ENCODE data around the gene FRMPD3.
"Not testable (repeated sequence)": the region's sequence is repeated elsewhere in the genome, so short reads cannot be mapped to it uniquely, and the experiment has no call there.

Gene FRMPD3

DNA sequence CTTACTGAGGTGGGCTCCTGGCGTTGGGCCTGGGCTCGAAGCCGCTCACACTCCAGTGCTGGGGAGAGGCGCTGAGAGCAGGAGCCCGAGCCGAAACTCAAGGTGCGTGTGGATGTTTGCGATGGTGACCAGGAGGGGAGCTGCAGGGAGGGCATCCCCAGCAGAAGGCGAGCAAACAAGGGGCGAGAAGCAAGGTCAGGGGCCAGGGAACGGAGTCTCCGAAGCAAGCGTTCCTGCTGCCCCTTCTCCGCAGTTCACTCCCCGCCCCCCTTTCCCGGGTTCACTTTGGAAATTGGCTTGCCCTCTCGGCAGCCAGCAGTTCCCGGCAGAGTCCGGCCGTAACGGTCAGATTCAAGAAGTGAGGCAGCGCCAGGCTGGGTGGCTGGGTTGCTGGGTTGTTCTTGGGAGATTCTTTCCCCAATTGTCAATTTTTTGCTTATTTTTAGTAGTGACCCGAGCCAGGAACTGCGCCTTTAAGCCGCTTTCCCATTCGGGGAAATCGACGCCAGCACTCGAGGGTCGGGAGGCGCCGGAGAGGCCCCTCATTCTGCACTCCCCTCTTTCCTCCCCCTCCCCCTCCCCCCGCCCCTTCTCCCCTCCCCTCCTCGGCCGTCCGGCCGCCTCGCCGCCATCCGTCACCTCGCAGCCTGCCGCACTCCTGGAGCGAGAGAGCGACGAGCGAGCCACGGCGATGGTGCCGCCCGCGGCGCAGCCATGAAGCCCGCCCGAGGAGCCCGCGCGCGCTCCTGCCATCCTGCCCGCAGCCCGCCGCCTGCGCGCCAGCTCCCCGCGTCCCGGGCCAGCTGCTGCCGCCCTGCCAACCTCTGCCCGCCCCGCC, at the start of gene FRMPD3:
Gene FRMPD3, plus strand, starts transcription at position 655 of the 838 bp plus-strand sequence. CDS start 76,937 bp downstream, outside the sequence.
- DNase-seq (ENCODE audit: low spot score), result peak; percentile 48

DNA sequence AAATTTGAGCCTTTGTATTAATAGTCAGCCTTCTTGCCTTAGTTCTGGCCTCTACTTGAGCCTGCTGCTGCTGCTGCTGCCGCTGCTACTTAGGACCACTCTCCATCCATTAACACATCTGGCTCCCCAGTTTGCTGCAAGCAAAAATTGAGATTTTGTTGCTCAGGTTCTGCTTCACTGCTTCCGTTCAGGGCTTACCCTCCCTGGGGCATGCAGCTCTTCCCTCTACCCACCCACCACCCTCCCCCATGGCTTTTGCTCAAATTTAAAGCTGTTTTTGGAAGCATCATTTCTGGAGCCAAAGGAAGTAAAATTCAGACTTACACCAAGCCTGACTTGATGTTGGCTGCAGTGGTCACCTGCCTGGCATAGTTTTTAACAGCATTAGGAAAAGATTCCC, 28.9 kb upstream of the FRMPD3 start:
- no peak for DNase-seq (ENCODE audit: low spot score)

DNA sequence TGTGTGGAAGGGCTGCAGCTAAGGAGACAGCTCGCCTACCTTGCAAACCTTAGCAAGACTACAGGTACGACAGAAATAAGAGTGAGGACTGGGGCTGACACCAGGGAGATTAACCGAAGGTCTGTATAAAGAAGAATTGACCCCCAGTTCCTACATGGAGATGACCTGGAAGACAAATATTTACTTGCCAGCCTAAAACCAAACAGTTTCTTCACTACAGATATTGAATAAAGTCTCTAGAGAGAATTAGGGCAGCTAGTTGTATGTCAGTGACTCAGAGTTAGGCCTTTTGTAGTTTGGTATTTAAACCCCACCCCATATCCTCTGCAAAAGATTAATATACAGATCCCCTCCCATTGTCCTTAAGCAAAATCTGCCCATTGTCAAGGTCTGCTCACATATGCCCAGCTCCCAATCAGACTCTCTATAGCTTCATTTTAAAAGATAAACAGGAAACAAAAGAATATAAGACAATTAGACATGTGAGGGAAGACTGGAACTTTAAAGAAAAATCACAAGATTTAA, 28.1 kb upstream of the FRMPD3 start:
- DNase-seq (ENCODE audit: low spot score), result no peak

DNA sequence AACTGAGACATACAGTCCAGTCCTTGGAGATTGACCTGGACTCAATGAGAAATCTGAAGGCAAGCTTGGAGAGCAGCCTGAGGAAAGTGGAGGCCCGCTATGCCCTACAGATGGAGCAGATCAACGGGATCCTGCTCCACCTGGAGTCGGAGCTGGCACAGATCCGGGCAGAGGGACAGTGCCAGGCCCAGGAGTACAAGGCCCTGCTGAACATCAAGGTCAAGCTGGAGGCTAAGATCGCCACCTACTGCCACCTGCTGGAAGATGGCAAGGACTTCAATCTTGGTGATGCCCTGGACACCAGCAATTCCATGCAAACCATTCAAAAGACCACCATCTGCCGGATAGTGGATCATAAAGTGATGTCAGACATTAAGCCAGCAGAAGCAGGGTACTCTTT, 20.4 kb upstream of the FRMPD3 start:
- DNase-seq (ENCODE audit: low spot score), result no peak

DNA sequence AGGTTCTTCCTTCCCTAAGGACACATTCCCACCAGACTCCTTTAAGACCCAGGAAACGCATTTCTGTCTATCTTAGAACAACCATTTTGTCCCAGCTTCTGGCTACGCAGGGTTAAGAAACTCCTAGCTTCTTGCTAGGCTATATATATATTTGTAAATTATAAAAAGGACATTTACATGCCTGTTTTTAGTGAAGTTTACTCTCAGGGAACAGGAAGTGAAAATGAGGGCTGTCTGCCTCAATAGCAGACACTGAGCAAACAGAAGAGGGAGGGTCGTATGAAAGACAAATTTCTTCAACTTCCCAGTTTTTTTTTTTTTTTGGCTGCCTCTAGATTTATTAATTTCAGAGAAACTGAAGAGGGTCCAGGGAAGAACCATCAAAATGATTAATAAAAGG, 9.3 kb upstream of the FRMPD3 start:
- no peak for DNase-seq (ENCODE audit: low spot score)

DNA sequence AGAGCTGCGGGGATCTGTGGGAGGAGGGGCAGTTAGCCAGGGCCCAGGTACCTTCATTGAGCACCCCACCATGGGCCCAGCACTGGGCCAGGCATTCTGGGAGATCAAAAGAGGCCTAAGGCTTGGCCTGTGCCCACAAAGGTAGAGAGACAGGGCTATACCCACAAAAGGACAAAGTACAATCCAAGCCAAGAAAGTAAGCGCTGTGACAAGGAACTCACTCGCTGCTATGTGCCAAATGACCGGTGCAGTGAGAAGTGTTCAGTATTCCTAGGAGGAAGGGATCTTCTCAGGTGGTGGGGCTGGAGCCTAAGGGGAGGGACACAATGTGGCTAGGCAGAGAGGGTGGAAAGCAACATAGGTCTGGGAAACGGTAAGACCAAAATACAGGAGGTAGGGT, 8.8 kb upstream of the FRMPD3 start:
- no peak for DNase-seq (ENCODE audit: low spot score)

DNA sequence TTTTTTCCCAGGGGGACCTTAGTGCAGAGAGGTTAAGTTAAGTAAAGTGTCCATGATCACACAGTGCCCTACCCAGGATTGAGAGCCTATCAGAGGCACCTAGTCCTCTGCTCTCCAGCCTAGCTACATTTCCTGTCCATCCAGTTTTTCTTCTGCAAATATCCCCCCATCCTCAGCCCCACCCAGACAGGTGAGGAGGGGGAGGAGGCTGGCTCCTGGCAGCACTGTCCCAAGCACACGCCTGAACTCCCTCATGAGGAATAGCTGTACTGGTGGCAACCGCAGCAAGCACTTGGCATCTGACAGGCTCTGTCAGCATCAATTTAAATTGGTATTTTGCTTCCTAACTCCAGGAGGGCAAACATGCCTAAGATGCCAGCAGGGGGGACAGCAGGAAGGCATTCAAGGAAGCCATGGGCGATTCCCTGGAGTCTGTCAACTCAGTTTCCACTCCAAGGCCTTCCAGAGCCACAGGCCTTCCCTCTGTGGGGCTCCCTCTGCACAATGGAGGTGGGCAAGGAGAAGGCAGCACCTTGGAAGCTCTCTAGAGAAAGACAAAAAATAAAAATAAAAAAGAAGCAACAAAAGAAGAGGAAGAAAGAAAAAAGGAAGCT, 6.4 kb upstream of the FRMPD3 start:
- no peak for DNase-seq (ENCODE audit: low spot score)

DNA sequence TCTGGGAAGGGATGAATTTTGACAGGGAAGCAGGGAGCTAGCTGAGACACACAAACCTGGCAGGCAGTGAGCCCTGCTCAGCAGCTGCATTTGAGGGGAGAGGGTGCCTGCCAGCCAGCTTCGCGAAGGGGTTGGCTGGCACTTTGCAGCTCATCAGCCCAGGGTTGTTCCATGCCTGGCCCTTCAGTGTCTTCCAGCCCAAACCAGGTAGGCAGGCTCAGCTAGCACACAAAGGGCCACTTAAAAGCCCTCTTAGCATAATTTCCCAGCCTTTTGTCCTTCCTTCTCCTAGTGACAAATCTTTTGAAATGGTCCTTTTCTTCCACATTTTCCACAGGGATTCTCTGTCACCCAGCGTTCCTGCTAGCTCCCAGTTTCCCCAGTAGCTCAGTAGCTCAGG, 4.3 kb upstream of the FRMPD3 start:
- no peak for DNase-seq (ENCODE audit: low spot score)

DNA sequence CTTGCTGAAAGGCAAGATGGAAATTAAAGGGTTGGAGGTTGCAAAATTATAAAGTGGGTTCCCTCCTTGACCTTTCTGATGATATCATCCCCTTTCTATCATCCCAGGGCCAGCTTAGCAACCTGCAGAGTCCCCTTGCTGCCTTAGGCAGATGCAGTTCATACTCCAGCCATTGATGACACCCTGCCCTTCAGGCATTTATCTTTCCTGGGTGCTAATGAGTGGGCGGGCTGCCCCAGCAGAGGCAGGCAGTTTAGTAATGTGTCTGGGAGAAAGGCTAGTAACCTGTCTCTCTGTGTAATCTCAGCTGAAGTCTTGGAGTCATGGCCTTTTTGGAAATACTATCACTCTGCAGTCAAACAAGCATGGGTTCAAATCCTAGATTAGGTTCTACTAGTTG, 3.8 kb upstream of the FRMPD3 start:
- DNase-seq (ENCODE audit: low spot score), result no peak

DNA sequence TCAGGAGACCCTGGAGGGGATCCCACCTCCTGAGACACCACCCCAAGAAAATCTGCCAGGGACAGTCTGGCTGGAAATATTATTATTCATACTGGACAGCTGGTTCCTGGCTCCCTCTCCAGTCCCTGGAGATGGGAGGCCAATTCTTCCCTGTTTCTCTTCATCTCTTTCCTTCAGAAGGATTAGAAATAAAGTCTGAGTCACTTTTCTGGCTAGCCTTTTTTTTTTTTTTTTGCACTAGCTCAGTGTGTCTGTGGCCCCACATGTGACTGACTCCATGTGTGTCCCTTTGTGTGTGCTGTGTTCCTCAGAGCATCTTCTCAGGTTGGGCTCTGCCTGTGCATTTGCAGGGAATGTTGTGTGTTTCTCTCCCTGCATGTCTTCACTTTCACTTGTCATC, 1.8 kb upstream of the FRMPD3 start:
- no peak for DNase-seq (ENCODE audit: low spot score)

DNA sequence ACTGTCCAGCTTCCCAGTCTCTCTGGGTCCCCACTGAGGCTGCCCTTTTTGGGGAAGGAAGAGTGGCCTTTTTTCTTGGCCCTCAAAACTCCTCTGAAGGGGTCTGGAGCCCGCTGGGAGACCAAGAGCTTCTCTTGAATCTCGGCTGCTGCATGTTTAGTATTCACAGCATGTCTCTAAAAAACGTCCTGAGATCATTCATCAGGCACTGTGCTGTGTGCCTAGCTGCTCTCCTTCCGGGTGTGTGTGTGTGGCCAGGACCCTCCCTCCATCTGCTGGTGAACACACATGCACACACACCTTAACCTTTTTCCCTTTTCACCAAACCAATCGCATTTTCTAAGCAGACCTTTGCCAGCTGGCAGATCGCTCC, 841 bp upstream of the FRMPD3 start:
- DNase-seq (ENCODE audit: low spot score), result no peak

DNA sequence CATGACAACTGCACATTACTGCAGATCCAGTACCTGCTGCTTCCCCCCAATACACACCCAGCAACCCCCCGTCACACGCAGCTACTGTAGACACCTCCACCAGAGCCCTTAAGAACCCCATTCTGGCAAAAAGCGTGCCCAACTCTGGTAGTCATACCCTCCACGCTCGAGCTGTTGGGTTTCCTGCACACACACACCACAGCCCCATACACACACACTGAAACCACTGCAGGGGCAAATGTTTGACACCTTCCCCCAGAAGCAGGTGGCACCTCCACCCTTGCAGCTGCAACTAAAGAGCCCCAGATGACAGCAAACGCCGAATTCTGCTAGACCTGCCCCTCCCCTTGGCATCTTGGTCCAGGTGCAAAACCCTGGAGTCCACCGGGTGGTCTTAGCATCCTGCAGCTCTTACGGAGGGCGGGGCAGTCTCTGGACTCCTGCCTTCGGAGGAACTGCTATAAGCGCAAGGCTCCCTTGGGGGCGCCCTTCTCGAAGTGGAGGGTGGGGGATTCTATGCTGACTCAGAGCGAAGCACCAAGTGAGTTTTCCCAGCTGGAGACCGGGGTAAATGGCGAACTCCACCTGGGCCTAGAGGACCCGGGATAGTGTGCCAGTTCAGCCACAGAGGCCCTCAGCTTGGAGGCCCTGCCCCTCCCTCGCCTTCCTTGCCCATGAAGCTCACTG, 1.5 kb downstream of the FRMPD3 start:
- peak; percentile 54 for DNase-seq (ENCODE audit: low spot score)

DNA sequence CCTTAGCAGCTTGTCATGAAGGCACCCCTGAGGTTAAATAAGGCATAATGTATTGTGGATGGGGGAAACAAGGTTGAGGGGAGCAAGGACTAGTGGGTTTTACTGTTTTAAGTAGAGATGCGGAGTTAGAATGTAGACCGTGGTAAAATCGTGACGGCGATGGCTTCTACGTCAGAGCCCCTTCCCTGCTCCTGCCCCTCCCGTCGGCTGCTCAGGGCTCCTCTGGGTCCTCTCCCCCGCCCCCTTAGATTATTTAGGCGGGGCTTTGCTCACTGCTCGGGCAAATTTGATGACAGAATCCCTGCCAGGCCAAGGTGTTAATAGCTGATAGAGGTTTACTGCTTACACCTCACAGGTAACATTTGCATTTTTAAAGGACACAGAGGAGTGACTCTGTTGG, 2.3 kb downstream of the FRMPD3 start:
- peak; percentile 53 for DNase-seq (ENCODE audit: low spot score)

DNA sequence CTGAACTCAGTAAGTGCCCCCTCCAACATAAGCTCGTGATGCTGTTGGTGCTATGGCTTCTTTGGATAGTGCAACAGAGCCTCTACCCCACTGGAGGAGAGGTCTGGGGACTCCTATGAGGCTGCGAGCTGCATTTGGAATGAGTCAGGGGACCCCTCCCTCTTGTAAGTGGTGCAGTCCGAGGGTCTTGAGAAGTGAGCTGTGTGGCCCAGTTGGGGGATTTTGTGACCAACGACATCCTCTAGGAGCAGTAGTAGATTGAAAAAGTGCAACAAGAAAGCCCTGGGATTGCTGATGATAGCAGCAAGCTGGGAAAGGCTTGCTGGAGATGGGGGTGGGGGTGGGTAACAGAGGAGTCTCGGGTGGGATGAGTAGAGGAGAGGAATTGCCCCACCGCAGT, 3.1 kb downstream of the FRMPD3 start:
- no peak for DNase-seq (ENCODE audit: low spot score)

DNA sequence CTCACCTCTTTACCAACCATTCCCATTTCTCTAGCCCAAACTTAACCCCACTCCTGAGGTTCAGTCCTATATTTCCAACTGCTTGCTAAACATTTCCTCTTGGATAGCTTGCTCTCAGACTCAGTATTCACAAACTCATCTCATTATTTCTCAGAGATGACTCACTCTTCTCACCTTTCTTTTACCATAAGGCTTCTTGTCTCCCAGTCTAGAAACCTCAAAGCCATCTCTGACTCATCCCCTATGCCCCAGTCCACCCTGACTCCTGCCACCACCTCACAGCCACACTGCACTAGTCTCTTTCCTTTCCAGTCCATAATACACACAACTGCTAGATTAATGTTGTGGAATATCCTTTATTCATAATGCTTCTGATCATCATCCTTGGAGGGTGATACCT, 4.8 kb downstream of the FRMPD3 start:
- no peak for DNase-seq (ENCODE audit: low spot score)

DNA sequence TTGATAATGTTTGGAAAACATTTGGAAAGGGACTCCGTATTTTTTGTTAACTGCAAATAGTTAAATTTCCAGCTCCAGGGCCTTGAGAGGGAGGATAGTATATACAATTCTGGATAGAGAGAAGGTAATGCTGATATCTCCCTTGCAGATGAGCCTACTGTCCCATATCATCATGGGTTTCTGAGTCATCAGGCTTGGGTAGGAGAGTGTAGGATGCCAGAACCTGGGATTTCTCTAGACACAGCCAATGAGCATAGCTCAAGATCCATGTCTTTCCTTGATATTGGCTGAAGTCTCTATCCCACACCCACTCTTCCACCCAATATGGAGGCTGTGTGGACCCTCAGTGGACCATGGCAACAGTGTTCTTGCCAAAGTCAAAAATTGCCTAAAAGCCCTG, 7.8 kb downstream of the FRMPD3 start:
- DNase-seq (ENCODE audit: low spot score), result no peak

DNA sequence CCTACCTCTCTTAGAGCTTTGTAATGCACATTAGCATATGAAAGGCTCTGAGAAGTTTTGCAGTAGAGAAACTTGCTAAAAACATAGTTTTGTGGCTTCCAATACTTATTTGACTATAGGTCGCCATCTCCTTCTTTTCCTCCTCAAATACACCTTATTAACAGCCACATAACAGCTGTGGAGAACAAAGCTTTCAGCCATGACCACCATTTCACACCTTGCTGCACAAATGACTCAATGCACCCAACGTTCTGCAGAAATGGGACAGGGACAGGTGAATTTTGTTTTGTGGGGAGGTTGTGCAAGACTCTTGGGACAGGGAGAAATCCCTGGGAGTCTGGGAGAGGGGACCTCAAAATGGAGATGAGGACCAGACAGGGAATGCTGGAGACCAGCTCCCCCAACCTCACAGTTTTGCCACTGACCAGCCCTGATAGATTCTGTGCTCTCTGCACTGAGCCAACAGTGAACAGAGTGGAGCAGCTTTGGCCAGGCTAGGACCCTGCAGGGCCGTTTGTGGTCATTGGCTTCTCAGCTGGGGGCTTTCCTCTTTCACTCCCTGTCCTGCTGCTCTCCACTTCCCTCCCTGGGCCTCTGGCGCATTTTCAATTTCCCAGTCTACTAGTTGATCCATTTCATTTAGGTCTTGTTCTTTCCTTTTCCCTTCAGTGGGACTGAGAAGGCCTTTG, 16.6 kb downstream of the FRMPD3 start:
- no peak for DNase-seq (ENCODE audit: low spot score)

DNA sequence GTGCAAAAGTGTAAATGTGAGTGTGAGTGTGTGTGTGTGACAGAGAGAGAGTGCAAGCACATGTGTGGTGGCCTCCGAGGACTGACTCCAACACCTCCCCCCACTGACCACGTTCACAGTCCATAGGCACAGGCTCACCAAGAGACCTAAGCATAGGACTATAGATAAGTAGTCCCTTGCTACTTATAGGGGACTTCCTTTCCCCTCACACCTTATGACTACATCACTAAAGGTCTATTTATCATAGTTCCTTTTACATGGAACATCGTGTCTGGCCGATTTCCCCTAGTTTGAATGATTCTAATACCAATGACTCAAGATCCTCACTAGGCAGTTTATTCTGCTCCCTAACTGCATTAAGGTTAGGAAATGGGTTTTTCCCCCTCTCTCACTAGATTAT, 17.8 kb downstream of the FRMPD3 start:
- no peak for DNase-seq (ENCODE audit: low spot score)

DNA sequence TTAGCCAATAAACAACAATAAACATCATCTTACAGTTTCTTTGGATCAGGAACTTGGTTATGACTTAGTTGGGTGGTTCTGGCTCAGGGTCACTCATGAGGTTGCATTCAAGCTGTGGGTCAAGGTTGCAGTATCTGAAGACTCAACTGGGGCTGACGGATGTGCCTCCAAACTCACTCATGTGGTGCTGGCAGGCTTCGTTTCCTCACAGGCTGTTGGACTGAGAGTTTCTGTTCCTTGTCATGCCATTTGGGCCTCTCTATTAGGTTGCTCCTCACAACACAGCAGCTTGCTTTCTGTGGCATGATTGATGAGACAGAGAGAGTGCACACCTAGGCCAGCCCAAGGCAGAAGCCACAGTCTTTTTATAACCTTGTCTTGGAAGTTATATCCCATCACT, 20.7 kb downstream of the FRMPD3 start:
- no peak for DNase-seq (ENCODE audit: low spot score)

DNA sequence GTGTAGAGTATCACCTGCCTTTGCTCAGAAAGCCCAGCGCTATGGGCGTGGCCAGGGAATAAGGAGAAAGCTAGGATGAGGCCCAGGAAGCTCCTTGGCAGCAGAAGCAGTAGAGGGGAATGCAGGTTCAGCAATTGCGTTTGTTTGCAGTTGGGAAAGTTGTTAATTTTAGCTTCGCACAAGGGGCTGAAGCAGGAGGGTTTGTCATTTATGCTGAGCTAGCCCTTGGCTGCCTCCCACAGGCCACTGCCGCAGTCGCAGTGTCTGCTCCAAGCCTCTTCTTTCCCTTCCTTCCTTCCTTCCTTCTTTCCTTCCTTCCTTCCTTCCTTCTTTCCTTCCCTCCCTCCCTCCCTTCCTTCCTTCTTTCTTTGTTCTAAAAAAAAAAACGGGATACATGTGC, 21.5 kb downstream of the FRMPD3 start:
- DNase-seq (ENCODE audit: low spot score), result no peak

DNA sequence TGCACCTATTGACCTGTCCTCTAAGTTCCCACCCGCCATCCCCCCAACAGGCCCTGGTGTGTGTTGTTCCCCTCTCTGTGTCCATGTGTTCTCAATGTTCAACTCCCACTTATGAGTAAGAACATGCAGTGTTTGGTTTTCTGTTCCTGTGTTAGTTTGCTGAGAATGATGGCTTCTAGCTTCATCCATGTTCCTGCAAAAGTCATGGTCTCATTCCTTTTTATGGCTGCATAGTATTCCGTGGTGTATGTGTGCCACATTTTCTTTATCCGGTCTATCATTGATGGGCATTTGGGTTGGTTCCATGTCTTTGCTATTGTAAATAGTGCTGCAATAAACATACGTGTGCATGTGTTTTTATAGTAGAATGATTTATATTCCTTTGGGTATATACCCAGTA, 22.0 kb downstream of the FRMPD3 start:
- not testable (repeated sequence) for DNase-seq (ENCODE audit: low spot score)

DNA sequence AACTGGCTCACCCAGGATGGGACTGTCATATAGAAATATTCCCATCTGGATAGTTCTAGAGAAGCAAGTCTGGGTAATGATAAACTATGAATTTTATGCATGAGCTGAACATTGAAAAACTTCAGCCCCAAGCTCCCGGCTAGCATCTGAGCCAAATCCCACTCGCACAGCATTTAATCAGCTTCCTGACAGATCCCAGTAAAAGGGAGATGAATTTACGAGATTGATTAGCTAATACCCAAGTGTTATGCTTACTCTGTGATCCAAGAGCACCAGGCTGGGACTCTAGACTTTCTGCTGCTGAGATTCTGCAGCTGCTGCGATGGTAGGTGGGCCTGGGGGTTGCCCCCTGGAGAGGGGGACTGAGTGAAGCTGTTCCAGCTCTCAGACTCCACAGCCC, 28.0 kb downstream of the FRMPD3 start:
- no peak for DNase-seq (ENCODE audit: low spot score)

Measured in iPS-NIHi11 (cell line).